ENCODE measurements around the gene BLACAT1.

DNA sequence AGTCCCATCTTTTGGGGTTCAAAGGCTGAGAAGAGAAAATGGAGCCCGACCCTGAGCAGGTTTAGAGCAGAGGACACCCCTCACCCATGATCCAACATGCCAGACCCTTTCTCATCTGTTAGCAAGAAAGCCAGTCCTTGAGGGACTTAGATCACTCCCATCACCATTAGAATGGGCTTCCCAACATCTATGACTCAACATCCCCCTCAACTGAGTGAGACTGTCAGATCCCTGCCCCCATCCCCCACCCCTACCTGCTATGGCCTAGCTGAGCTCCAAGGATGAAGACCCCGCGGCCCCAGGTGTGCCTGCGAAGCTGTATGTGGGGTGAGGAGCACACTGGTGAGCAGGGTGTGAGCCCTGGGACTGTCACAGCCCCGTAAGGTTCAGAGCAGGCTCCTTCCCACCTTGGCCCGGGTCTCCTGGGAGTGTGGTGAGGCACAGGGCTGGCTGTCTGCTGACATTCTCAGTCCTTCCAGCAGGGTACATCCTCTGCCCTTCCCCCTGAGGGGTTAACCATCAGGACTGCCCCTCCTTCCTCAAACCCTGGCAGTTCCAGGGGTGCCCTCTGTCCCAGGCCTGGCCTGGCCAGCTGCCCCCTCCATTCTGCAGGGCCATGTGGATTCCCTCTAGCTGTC, 21.4 kb upstream of the BLACAT1 start:
- TF ChIP-seq, protein P1, sequence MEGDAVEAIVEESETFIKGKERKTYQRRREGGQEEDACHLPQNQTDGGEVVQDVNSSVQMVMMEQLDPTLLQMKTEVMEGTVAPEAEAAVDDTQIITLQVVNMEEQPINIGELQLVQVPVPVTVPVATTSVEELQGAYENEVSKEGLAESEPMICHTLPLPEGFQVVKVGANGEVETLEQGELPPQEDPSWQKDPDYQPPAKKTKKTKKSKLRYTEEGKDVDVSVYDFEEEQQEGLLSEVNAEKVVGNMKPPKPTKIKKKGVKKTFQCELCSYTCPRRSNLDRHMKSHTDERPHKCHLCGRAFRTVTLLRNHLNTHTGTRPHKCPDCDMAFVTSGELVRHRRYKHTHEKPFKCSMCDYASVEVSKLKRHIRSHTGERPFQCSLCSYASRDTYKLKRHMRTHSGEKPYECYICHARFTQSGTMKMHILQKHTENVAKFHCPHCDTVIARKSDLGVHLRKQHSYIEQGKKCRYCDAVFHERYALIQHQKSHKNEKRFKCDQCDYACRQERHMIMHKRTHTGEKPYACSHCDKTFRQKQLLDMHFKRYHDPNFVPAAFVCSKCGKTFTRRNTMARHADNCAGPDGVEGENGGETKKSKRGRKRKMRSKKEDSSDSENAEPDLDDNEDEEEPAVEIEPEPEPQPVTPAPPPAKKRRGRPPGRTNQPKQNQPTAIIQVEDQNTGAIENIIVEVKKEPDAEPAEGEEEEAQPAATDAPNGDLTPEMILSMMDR (IDR thresholded peaks at IDR 0.05), result no peak
- no peak for TF ChIP-seq POLR2A (IDR thresholded peaks at IDR 0.05)

Measured in lower leg skin (tissue), 3 donors.